Fibroblast of lung (primary cell): ENCODE data around the gene SYP. TPM values are rescaled to one million over a fixed set of nuclear protein-coding genes. Genes with fewer than 3 reads are reported as not detected.
"Not testable (repeated sequence)": the region's sequence is repeated elsewhere in the genome, so short reads cannot be mapped to it uniquely, and the experiment has no call there.

ENCODE experiments used
- DNase-seq, 2 donors: peaks; one replicate each; pipeline versions ENCODE4 v3.0.0 to v3.0.0-alpha.2; 2010; ENCODE audit warnings: low read depth in 2 of 2
- H2AFZ ChIP-seq: 2 replicates; pipeline ENCODE4 v1.5.1; 2012; ENCODE audit warnings: low read length, control low read depth, inconsistent platforms
- H3K27ac ChIP-seq: 2 replicates; pipeline ENCODE4 v1.5.1; 2011; ENCODE audit warnings: low read length, control low read depth; ENCODE audit not compliant: insufficient read depth
- H3K27me3 ChIP-seq: 2 replicates; pipeline ENCODE4 v1.5.1; 2011; ENCODE audit warnings: mild to moderate bottlenecking, low read length; ENCODE audit not compliant: control insufficient read depth, insufficient read depth
- H3K36me3 ChIP-seq: 2 replicates; pipeline ENCODE4 v1.5.1; 2011; ENCODE audit warnings: low read length; ENCODE audit not compliant: control insufficient read depth, insufficient read depth
- H3K4me1 ChIP-seq: 2 replicates; pipeline ENCODE4 v1.5.1; 2011; ENCODE audit warnings: low read length; ENCODE audit not compliant: control insufficient read depth, insufficient read depth; ENCODE audit errors: extremely low read depth
- H3K4me2 ChIP-seq: 2 replicates; pipeline ENCODE4 v1.5.1; 2011; ENCODE audit warnings: low read length, control low read depth; ENCODE audit not compliant: insufficient read depth; ENCODE audit errors: extremely low read depth
- H3K4me3 ChIP-seq, 4 experiments: fragments of 200-600 bp in 1 of 4; sonication (generic) in 1 of 4; replicated peaks in 1 of 4; 2 replicates each; pipeline ENCODE4 v1.5.1; 2011 to 2016; ENCODE audit warnings: low read length in 4 of 4, low read depth in 3 of 4, mild to moderate bottlenecking in 3 of 4, control low read depth in 2 of 4, inconsistent platforms in 1 of 4, mixed read lengths in 1 of 4; ENCODE audit not compliant: insufficient read depth in 1 of 4; ENCODE audit errors: control extremely low read depth in 1 of 4
- H3K79me2 ChIP-seq: 2 replicates; pipeline ENCODE4 v1.5.1; 2012; ENCODE audit warnings: mild to moderate bottlenecking, low read length, inconsistent platforms; ENCODE audit not compliant: control insufficient read depth, insufficient read depth
- H3K9ac ChIP-seq: 2 replicates; pipeline ENCODE4 v1.5.1; 2011; ENCODE audit warnings: mild to moderate bottlenecking, low read length, control low read depth; ENCODE audit not compliant: insufficient read depth
- H3K9me3 ChIP-seq: 2 replicates; pipeline ENCODE4 v1.5.1; 2012; ENCODE audit warnings: low read depth, low read length; ENCODE audit not compliant: control insufficient read depth, insufficient read depth
- H4K20me1 ChIP-seq: 2 replicates; pipeline ENCODE4 v1.5.1; 2011; ENCODE audit warnings: low read length; ENCODE audit not compliant: control insufficient read depth, insufficient read depth; ENCODE audit errors: extremely low read depth
- EZH2 ChIP-seq: IDR thresholded peaks from 2 replicates; pipeline ENCODE4 v1.5.1; 2012; ENCODE audit warnings: low read length, control low read depth, mild to moderate bottlenecking; ENCODE audit errors: missing control alignments
- polyA plus RNA-seq, 2 donors: library from polyadenylated mRNA; depleted of rRNA in 1 of 2; stranded (reverse) in 1 of 2; unstranded in 1 of 2; fragments of >200 nt; gene quantifications; 2 replicates each; pipeline ENCODE4 v1.2.1, GENCODE V29; 2011 to 2012; ENCODE audit warnings: missing spikeins in 1 of 2
- total RNA-seq: library from RNA; depleted of rRNA; stranded (reverse); fragments of >200 nt; gene quantifications from 2 replicates; pipeline ENCODE4 v1.2.1, GENCODE V29; 2014
- TF ChIP-seq, protein P1 (sequence below), 2 donors: IDR thresholded peaks in 1 of 2; conservative IDR thresholded peaks in 1 of 2; 1 replicate in 1 of 2; 2 replicates in 1 of 2; pipeline ENCODE4 v1.5.1; 2011 to 2012; ENCODE audit warnings: low read length in 2 of 2, control low read depth in 1 of 2, inconsistent platforms in 1 of 2, low read depth in 1 of 2, mild to moderate bottlenecking in 1 of 2

SYP gene
- total and polyA plus RNA-seq, 2 donors (not counting 1 experiment from before 2014, with no cell fraction given): 0.08 to 0.17 TPM

DNA sequence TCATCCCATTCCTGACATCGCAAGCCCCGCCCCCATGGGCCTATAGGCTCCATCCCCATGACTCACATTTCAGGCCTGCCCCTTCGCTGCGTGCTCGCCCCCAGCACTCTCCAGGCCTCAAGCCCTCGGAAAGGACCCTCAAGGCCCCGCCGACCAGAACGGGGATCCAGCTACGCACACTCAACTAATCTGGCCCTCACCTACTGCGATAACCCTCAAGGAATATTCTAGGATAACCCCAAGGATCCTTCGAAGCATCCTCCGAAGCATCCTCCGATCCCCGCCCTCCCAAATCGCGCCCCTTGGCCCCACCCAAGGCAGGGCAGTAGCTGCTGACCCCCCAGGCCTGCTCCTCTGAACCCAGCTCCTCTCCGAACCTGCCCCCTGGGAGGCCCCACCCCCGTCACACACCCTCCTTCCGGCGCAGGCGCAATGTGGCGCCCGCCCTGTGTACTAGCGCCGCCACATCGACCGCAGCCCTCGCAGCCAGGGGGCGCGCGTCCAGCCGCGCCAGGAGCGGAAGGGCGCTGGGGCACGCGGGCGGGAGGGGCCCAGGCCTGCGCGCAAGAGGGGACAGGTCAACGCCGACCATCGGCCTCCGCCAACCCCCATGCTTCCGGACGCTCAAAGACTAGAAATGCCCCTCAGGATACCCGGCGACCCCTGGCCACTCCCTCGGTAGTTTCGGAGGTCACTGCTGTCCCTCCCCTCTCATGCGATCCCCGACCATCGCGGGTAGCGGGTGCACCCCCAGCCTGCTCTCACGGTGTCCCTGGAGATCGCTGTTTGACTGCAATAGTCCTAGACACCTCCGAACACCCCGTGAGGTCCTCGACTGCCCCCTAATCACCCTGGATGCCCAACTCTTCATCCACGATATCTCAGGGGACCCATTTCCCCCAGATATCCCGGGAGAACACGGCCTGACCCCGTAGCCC, 43.8 kb downstream of the SYP start:
- Histone ChIP-seq H3K79me2 (no peaks in the 10 kb centered on the region), H3K9ac (peak overlapping the region; percentile 58), H3K36me3 (no peaks in the 10 kb centered on the region), H3K27ac (peak overlapping the region; percentile 85), H3K4me1 (no peaks in the 10 kb centered on the region), H3K4me3 (peak overlapping the region; percentile 9 to 63 (median 34)), H2AFZ (peak overlapping the region; percentile 33), H3K4me2 (peak overlapping the region; percentile 34), H4K20me1 (no peaks in the 10 kb centered on the region), H3K9me3 (no peaks in the 10 kb centered on the region), H3K27me3 (no peaks in the 10 kb centered on the region)
- DNase-seq: peak; percentile 88 to 91
- TF ChIP-seq, protein P1, sequence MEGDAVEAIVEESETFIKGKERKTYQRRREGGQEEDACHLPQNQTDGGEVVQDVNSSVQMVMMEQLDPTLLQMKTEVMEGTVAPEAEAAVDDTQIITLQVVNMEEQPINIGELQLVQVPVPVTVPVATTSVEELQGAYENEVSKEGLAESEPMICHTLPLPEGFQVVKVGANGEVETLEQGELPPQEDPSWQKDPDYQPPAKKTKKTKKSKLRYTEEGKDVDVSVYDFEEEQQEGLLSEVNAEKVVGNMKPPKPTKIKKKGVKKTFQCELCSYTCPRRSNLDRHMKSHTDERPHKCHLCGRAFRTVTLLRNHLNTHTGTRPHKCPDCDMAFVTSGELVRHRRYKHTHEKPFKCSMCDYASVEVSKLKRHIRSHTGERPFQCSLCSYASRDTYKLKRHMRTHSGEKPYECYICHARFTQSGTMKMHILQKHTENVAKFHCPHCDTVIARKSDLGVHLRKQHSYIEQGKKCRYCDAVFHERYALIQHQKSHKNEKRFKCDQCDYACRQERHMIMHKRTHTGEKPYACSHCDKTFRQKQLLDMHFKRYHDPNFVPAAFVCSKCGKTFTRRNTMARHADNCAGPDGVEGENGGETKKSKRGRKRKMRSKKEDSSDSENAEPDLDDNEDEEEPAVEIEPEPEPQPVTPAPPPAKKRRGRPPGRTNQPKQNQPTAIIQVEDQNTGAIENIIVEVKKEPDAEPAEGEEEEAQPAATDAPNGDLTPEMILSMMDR (conservative IDR thresholded peaks at IDR 0.05 in 1 of 2, IDR thresholded peaks at IDR 0.05 in 1 of 2; ENCODE audit: low read depth in 1 of 2, low read length in 2 of 2): peak; percentile 38 to 39
- no peak for TF ChIP-seq EZH2

GRCh38 chrX:49155243-49155899, 44.6 kb downstream of the SYP start:
- H3K27ac ChIP-seq: peak overlapping the region; percentile 85
- H3K4me3 ChIP-seq: peak overlapping the region; percentile 1 to 63 (median 40)
- no peaks in the 10 kb centered on the region for H4K20me1 ChIP-seq
- H3K9me3 ChIP-seq: no peaks in the 10 kb centered on the region
- no peaks in the 10 kb centered on the region for H3K79me2 ChIP-seq
- H3K4me2 ChIP-seq: peak overlapping the region; percentile 78
- no peaks in the 10 kb centered on the region for H3K36me3 ChIP-seq
- no peaks in the 10 kb centered on the region for H3K27me3 ChIP-seq
- H3K9ac ChIP-seq: peak overlapping the region; percentile 58
- H2AFZ ChIP-seq: peak overlapping the region; percentile 51
- no peak for TF ChIP-seq EZH2
- TF ChIP-seq, protein P1 (conservative IDR thresholded peaks at IDR 0.05 in 1 of 2, IDR thresholded peaks at IDR 0.05 in 1 of 2; ENCODE audit: low read depth in 1 of 2, low read length in 2 of 2): no peak
- peak; percentile 72 to 82 for DNase-seq
- H3K4me1 ChIP-seq: no peaks in the 10 kb centered on the region

GRCh38 chrX:49153467-49153866, 46.5 kb downstream of the SYP start:
- H2AFZ ChIP-seq: no peak overlapping the region
- no peak overlapping the region for H3K4me3 ChIP-seq
- H3K27ac ChIP-seq: no peak overlapping the region
- no peak for TF ChIP-seq EZH2
- TF ChIP-seq, protein P1 (conservative IDR thresholded peaks at IDR 0.05 in 1 of 2, IDR thresholded peaks at IDR 0.05 in 1 of 2; ENCODE audit: low read depth in 1 of 2, low read length in 2 of 2): no peak
- no peaks in the 10 kb centered on the region for H3K4me1 ChIP-seq
- DNase-seq: no peak
- H3K36me3 ChIP-seq: no peaks in the 10 kb centered on the region
- no peaks in the 10 kb centered on the region for H3K9me3 ChIP-seq
- no peak overlapping the region for H3K4me2 ChIP-seq
- H3K27me3 ChIP-seq: no peaks in the 10 kb centered on the region
- H3K9ac ChIP-seq: no peak overlapping the region
- H4K20me1 ChIP-seq: no peaks in the 10 kb centered on the region
- H3K79me2 ChIP-seq: no peaks in the 10 kb centered on the region

DNA sequence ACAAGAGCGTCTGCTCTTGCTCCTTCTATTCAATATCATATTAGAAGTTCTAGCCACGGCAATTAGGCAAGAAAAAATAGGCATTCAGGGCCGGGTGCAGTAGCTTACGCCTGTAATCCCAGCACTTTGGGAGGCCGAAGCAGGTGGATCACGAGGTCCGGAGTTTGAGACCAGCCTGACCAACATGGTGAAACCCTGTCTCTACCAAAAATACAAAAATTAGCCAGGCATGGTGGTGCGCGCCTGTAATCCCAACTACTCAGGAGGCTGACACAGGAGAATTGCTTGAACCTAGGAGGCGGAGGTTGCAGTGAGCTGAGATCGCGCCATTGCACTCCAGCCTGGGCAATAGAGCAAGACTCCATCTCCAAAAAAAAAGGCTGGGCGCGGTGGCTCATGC, 50.7 kb downstream of the SYP start:
- not testable (repeated sequence) for H3K27ac ChIP-seq, H3K9me3 ChIP-seq, H2AFZ ChIP-seq, H3K9ac ChIP-seq, H3K4me2 ChIP-seq, H3K79me2 ChIP-seq, H3K36me3 ChIP-seq, H3K27me3 ChIP-seq, H4K20me1 ChIP-seq, H3K4me3 ChIP-seq, H3K4me1 ChIP-seq, DNase-seq
